GM19025 (cell line): Measurements from ENCODE around the gene WDR76.
"Not testable (repeated sequence)": the region's sequence is repeated elsewhere in the genome, so short reads cannot be mapped to it uniquely, and the experiment has no call there.

Experiments used
- ATAC-seq: cut with Tn5 transposase; IDR thresholded peaks from one replicate; pipeline ENCODE4 v1.9.1; 2021; ENCODE audit warnings: mild to moderate bottlenecking, low read depth, moderate library complexity; ENCODE audit not compliant: unreplicated experiment

Gene WDR76

DNA sequence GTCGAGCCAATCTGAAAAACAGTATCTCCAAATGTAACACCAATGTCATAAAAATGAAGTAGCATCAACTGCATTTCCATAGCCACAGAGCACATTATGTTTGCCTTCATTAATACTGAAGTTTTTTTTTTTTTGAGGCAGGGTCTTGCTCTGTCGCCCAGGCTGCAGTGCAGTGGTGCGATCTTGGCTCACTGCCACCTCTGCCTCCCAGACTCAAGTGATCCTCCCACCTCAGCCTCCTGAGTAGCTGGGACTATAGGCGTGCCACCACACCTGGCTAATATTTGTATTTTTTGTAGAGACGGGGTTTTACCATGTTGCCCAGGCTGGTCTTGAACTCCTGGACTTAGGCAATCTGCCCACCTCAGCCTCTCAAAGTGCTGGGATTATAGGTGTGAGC is 11.7 kb upstream of the WDR76 start:
- not testable (repeated sequence) for ATAC-seq

DNA sequence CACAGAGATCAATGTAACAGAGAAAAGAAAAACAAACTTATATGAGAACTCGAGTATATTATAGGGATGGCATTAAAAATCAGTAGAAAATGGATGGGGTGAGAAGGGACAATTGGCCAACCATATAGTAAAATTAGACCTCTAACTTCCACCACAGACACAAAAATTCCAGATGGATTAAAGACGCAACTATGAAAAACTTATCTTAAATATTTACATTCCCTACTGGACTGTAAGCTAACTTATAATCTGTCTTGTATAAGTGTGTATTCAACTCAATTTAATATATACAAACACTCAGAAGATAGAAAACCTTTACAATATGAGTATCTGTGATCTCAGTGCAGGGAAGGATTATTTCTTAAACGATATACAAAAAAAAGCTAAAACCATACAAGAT is 5.3 kb upstream of the WDR76 start:
- ATAC-seq, result no peak

GRCh38 chr15:43824302-43825246 is 2.2 kb upstream of the WDR76 start, which contains the start of gene MFAP1:
Gene MFAP1, minus strand, starts transcription at chr15:43824690. Its CDS starts 121 bp downstream, at chr15:43824569.
- peak; percentile 62 for ATAC-seq

GRCh38 chr15:43825305-43825704 is 1.5 kb upstream of the WDR76 start:
- not testable (repeated sequence) for ATAC-seq

- no peak for ATAC-seq
These were observed 734 bp upstream of the WDR76 start for GRCh38 chr15:43826029-43826507.

- ATAC-seq, result no peak
These were observed 1.4 kb downstream of the WDR76 start for GRCh38 chr15:43828061-43828657.

GRCh38 chr15:43829951-43830540 is 3.2 kb downstream of the WDR76 start:
- ATAC-seq, result not testable (repeated sequence)

- not testable (repeated sequence) for ATAC-seq
These were observed 4.0 kb downstream of the WDR76 start for GRCh38 chr15:43830691-43831275.

DNA sequence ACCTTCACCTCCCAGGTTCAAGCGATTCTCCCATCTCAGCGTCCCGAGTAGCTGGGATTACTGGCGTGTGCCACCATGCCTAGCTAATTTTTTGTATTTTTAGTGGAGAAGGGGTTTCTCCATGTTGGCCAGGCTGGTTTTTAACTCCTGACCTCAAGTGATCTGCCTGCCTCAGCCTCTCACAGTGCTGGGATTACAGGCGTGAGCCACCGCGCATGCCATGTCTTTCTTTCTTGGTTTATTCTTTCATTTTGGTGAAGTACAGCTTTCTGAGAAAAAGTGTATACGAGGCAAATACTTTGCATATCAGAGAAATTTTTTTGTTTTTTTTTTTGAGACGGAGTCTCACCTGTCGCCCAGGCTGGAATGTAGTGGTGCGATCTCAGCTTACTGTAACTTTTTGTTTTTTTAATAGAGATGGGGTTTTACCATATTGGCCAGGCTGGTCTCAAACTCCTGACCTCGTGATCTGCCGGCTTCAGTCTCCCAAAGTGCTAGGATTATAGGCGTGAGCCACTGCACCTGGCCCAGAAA is 4.8 kb downstream of the WDR76 start:
- ATAC-seq, result not testable (repeated sequence)

DNA sequence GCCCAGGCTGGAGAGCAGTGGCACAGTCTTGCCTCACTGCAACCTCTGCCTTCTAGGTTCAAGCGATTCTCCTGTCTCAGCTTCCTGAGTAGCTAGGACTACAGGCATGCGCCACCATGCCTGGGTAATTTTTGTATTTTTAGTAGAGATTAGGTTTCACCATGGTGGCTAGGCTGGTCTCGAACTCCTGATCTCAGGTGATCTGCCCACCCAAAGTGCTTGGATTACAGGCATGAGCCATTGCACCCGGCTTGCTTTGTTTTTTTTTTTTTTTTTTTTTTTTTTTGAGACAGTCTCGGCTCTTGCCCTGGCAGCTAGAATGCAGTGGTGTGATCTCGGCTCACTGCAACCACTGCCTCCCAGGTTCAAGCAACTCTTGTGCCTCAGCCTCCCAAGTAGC is 5.7 kb downstream of the WDR76 start:
- ATAC-seq, result not testable (repeated sequence)

GRCh38 chr15:43845421-43845820 is 18.6 kb downstream of the WDR76 start:
- ATAC-seq, result no peak

DNA sequence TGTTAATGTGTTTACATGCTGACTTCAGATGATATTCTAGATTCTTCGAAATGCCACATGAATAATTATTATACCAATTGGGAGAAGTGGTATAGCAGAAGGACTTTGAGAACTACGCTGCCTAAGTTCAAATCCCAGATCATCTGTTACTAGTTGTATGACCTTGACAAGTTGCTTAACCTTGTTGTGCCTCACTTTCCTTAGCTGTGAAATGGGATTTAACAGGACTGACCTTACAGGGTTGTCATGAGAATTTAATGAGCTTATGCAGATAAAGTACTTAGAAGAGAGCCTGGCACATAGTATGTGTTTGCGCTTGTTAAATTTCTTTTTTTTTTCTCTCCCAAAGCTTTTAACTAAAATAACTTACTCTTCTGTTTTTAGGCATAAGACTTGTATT is 24.4 kb downstream of the WDR76 start:
- no peak for ATAC-seq

GRCh38 chr15:43852607-43853006 is 25.8 kb downstream of the WDR76 start:
- no peak for ATAC-seq

GRCh38 chr15:43854801-43855200 is 28.0 kb downstream of the WDR76 start:
- no peak for ATAC-seq

GRCh38 chr15:43859546-43859945 is 32.7 kb downstream of the WDR76 start:
- no peak for ATAC-seq

DNA sequence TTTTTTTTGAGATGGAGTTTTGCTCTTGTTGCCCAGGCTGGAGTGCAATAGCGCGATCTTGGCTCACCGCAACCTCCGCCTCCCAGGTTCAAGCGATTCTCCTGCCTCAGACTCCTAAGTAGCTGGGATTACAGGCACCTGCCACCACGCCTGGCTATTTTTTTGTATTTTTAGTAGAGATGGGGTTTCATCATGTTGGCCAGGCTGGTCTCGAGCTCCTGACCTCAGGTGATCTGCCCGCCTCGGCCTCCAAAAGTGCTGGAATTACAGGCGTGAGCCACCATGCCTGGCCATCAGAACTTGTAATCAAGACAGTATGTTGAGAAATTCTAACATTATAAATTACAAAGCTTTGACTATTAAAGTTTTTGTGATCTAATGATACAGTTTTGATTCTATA is 39.8 kb downstream of the WDR76 start:
- not testable (repeated sequence) for ATAC-seq

- ATAC-seq, result no peak
These were observed 40.3 kb downstream of the WDR76 start for GRCh38 chr15:43867096-43867495.

GRCh38 chr15:43868406-43868805 is 41.6 kb downstream of the WDR76 start:
- ATAC-seq, result no peak

DNA sequence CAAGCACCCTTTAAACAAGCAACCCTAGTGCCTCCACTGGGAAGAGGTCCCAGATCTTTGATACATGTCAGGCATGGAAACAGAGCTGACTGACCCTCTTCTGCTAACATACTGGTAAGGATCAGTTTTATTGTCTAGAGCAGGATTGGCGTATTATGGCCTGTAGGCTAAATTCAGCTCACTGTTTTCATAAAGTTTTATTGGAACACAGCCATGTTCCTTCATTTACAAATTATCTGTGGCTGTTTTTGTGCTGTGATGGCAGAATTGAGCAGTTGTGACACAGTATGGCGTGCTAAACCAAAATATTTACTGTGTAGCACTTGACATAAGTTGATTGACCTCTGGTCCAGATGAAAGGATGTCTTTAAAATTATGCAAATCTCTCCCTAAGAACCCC is 45.0 kb downstream of the WDR76 start:
- ATAC-seq, result no peak

GRCh38 chr15:43872416-43873020 is 45.7 kb downstream of the WDR76 start:
- no peak for ATAC-seq
